Esophagus squamous epithelium (tissue), 4 donors: Measurements from ENCODE around the gene PGGHG.

ENCODE experiments used
- POLR2A ChIP-seq, 4 donors: fragments of 450-650 bp; IDR thresholded peaks; one replicate each; pipeline ENCODE4 v1.6.1; 2017; ENCODE audit warnings: antibody characterized with exemption in 4 of 4, mild to moderate bottlenecking in 4 of 4, moderate library complexity in 3 of 4
- TF ChIP-seq, protein P1 (sequence below), 6 experiments: fragments of 450-650 bp in 4 of 6; fragments of 200-600 bp in 2 of 6; sonication (generic) in 2 of 6; IDR thresholded peaks; one replicate each; pipeline ENCODE4 v1.5.1; 2016 to 2019; ENCODE audit warnings: antibody characterized with exemption in 6 of 6, mild to moderate bottlenecking in 4 of 6, moderate library complexity in 4 of 6

DNA sequence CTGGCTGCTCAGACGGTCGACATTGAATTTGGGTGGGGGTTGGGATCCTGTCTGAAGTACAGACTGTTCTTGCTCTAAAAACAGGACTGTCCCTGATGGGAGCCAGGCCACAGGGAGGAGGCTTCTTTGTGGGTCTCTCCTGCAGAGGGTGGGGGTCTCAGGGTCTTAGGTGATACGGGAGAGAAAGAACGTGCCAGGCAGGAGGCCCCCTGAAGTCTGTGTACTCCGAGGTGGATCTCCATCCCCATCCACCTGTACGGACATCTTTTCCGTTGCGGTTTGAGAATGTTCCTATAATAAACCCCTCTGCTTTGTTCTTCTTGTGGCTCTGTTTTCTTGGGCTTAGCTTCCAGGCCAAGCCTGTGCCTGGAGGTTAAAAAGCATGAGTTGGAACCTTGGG is 36.3 kb upstream of the PGGHG start:
- TF ChIP-seq, protein P1, sequence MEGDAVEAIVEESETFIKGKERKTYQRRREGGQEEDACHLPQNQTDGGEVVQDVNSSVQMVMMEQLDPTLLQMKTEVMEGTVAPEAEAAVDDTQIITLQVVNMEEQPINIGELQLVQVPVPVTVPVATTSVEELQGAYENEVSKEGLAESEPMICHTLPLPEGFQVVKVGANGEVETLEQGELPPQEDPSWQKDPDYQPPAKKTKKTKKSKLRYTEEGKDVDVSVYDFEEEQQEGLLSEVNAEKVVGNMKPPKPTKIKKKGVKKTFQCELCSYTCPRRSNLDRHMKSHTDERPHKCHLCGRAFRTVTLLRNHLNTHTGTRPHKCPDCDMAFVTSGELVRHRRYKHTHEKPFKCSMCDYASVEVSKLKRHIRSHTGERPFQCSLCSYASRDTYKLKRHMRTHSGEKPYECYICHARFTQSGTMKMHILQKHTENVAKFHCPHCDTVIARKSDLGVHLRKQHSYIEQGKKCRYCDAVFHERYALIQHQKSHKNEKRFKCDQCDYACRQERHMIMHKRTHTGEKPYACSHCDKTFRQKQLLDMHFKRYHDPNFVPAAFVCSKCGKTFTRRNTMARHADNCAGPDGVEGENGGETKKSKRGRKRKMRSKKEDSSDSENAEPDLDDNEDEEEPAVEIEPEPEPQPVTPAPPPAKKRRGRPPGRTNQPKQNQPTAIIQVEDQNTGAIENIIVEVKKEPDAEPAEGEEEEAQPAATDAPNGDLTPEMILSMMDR (IDR thresholded peaks at IDR 0.05), result no peak
- no peak for TF ChIP-seq POLR2A (IDR thresholded peaks at IDR 0.05)
